PFSK-1 (cell line): ENCODE measurements around the gene AQP12B.

ENCODE experiments used
- FOXP2 ChIP-seq: optimal IDR thresholded peaks from 2 replicates; pipeline ENCODE3; 2011; ENCODE audit warnings: borderline replicate concordance, control low read depth, inconsistent platforms; ENCODE audit not compliant: insufficient read depth; ENCODE audit errors: extremely low read length, extremely low read depth
- POLR2AphosphoS5 ChIP-seq: IDR thresholded peaks from 2 replicates; pipeline ENCODE4 v1.6.1; 2012; ENCODE audit warnings: low read depth, mild to moderate bottlenecking, control low read depth, low read length, moderate library complexity
- SIN3A ChIP-seq: IDR thresholded peaks from 2 replicates; pipeline ENCODE4 v1.6.1; 2012; ENCODE audit warnings: mild to moderate bottlenecking, low read length, moderate library complexity, borderline replicate concordance; ENCODE audit not compliant: insufficient read depth
- TAF1 ChIP-seq: IDR thresholded peaks from 2 replicates; pipeline ENCODE4 v1.6.1; 2012; ENCODE audit warnings: low read length, control low read depth, borderline replicate concordance; ENCODE audit not compliant: insufficient read depth
- TF ChIP-seq, protein P1 (sequence below), 2 experiments: IDR thresholded peaks; 2 replicates each; pipeline versions ENCODE4 v1.6.1 to v1.8.0; 2011 to 2012; ENCODE audit warnings: low read depth in 2 of 2, low read length in 2 of 2, control low read depth in 1 of 2, inconsistent platforms in 1 of 2, mild to moderate bottlenecking in 1 of 2, moderate library complexity in 1 of 2; ENCODE audit not compliant: insufficient read depth in 1 of 2

Gene AQP12B

DNA sequence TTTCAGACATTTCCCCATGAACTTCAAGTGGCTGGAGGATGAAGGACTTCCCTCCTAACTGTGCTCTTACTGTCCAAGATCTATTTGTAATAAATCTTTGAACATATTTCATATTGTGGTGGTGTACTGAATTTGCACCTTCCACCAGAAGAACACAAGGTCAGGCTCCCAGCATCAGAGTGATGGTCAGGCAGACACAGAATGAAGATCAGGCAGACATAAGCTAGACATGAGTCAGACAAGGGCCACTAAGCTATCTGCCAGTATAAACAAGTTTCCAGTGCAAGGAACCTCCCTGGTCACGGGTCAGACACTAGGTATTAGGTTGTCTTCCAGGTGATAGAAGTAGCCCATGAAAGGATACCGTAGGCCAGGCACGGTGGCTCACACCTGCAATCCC is 20.0 kb downstream of the AQP12B start:
- TF ChIP-seq FOXP2 (no peak), POLR2AphosphoS5 (no peak), SIN3A (no peak), TAF1 (no peak)
- TF ChIP-seq, protein P1, sequence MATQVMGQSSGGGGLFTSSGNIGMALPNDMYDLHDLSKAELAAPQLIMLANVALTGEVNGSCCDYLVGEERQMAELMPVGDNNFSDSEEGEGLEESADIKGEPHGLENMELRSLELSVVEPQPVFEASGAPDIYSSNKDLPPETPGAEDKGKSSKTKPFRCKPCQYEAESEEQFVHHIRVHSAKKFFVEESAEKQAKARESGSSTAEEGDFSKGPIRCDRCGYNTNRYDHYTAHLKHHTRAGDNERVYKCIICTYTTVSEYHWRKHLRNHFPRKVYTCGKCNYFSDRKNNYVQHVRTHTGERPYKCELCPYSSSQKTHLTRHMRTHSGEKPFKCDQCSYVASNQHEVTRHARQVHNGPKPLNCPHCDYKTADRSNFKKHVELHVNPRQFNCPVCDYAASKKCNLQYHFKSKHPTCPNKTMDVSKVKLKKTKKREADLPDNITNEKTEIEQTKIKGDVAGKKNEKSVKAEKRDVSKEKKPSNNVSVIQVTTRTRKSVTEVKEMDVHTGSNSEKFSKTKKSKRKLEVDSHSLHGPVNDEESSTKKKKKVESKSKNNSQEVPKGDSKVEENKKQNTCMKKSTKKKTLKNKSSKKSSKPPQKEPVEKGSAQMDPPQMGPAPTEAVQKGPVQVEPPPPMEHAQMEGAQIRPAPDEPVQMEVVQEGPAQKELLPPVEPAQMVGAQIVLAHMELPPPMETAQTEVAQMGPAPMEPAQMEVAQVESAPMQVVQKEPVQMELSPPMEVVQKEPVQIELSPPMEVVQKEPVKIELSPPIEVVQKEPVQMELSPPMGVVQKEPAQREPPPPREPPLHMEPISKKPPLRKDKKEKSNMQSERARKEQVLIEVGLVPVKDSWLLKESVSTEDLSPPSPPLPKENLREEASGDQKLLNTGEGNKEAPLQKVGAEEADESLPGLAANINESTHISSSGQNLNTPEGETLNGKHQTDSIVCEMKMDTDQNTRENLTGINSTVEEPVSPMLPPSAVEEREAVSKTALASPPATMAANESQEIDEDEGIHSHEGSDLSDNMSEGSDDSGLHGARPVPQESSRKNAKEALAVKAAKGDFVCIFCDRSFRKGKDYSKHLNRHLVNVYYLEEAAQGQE (IDR thresholded peaks at IDR 0.05; ENCODE audit: insufficient read depth in 1 of 2, low read depth in 2 of 2, low read length in 2 of 2) = no peak

DNA sequence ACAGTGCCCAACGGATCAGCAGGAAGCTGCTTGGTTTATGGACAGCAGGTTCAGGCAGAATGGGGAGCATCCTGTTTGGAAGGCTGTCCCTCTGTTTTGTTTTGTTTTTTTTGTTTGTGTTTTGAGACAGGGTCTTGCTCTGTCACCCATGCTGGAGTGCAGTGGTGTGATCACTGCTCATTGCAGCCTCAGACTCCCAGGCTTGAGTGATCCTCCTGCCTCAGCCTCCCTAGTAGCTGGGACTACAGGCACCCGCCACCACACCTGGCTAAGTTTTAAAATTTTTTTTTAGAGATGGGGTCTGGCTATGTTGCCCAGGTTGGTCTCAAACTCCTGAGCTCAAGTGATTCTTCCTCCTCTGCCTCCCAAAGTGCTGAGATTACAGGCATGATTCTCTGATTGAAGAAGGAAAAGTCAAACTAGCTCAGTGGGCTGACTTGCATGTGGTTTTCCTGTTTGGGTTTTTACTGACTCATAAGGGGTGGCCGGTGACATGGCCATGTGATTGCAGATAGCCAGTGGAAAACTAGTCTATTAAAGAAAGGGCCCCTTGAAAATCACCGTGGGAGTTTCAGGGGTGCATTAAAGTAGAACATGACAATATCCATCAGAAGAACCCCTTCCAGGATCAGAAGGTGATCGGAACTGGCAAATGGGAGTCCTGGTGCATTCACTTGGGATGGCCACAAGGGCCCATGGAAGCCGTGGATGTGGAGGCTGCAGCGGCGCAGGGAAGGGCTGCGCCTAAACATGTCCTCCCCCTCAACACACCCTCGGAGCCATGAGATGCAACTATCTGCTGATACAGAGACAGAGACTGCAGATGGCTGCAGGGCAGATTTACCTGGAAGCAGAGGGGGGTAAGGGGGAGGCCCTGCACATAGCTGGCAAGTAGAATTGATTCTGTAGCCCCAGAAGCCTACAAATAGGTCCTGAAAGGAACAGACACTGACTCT is 26.5 kb downstream of the AQP12B start:
- TF ChIP-seq, protein P1 (IDR thresholded peaks at IDR 0.05; ENCODE audit: insufficient read depth in 1 of 2, low read depth in 2 of 2, low read length in 2 of 2) = no peak
- TF ChIP-seq TAF1 (no peak), POLR2AphosphoS5 (no peak), SIN3A (no peak), FOXP2 (no peak)

DNA sequence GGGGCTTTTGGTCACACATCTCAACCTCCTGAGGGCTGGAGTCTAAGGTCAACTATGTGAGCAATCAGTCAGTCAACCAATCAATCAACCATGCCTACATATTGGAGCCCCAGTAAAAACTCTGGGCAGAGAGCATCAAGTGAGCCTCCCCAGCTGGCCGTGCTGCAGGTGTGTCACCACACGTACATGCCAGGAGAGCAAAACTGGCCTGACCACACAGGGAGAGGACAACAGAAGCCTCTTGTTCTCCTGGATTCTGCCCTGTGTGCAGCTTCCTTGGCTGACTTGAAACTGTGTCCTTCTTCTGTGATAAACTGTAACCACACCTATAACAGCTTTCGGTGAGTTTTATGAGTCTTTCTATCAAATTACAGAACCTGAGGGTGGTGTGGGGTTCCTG is 31.5 kb downstream of the AQP12B start:
- TF ChIP-seq TAF1 (no peak), SIN3A (no peak), POLR2AphosphoS5 (no peak), FOXP2 (no peak)
- TF ChIP-seq, protein P1 (IDR thresholded peaks at IDR 0.05; ENCODE audit: insufficient read depth in 1 of 2, low read depth in 2 of 2, low read length in 2 of 2) = no peak

DNA sequence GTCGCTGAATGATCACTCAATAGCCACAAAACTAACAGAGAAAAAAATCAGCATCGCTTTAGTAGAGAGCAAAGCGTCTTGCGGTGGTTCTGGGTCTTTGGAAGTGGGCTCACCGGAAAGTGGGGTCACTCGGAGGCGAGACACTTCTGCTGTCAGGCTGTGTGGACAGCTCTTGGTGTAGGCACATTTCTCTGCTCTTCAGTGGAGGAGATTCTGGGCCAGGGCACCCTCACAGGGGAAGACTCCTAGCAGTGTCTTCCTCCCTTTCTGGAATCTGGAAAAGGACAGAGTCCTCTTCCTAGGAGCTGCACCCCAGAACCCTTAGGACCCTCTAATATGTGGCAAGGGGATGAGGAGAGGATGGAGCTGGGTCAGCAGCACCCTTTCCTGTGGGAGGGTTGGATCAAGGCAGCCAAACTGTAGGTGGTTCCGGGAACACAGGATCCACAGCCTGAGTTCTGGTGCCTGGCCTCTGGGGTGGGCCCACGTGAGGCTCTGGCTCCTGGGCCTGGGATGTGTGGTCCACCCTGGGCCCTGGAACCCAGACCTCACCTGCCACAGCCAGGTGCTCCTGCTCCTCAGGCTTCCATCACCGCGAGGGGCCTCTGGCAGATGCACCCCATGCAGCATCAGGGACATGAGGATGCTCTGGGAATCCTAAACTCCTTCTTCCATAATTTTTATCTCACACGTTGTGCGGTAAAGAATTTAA is 32.3 kb downstream of the AQP12B start:
- no peak for TF ChIP-seq FOXP2
- TF ChIP-seq SIN3A = no peak
- TF ChIP-seq POLR2AphosphoS5 = no peak
- TF ChIP-seq, protein P1 (IDR thresholded peaks at IDR 0.05; ENCODE audit: insufficient read depth in 1 of 2, low read depth in 2 of 2, low read length in 2 of 2) = no peak
- no peak for TF ChIP-seq TAF1
